GM18858 (cell line): ENCODE results near the gene CT83.

Experiments used
- ATAC-seq: cut with Tn5 transposase; IDR thresholded peaks from one replicate; pipeline ENCODE4 v1.9.1; 2021; ENCODE audit not compliant: unreplicated experiment

Gene CT83

GRCh38 chrX:116462822-116463221 is at the start of gene CT83:
CT83 (minus strand) TSS chrX:116462976; CDS start chrX:116462856, 120 bp downstream.
- no peak for ATAC-seq

GRCh38 chrX:116499780-116500179 is 37.0 kb upstream of the CT83 start:
- no peak for ATAC-seq

GRCh38 chrX:116493271-116493670 is 30.5 kb upstream of the CT83 start:
- ATAC-seq: no peak

GRCh38 chrX:116490104-116490503 is 27.3 kb upstream of the CT83 start:
- no peak for ATAC-seq

- no peak for ATAC-seq
Measured at GRCh38 chrX:116480059-116480458, 17.3 kb upstream of the CT83 start.

- no peak for ATAC-seq
Measured at GRCh38 chrX:116449156-116449555, 13.6 kb downstream of the CT83 start.

- ATAC-seq: no peak
Measured at GRCh38 chrX:116436358-116436816, 26.4 kb downstream of the CT83 start, which contains the start of gene SLC6A14. SLC6A14 (plus strand) TSS chrX:116436606; CDS start chrX:116436710, 104 bp downstream.

- ATAC-seq: no peak
Measured at GRCh38 chrX:116435597-116435996, 27.2 kb downstream of the CT83 start.

GRCh38 chrX:116427978-116428377 is 34.8 kb downstream of the CT83 start:
- no peak for ATAC-seq

GRCh38 chrX:116417968-116418367 is 44.8 kb downstream of the CT83 start:
- ATAC-seq: no peak

GRCh38 chrX:116417214-116417613 is 45.6 kb downstream of the CT83 start:
- no peak for ATAC-seq

- ATAC-seq: no peak
Measured at GRCh38 chrX:116413273-116413672, 49.5 kb downstream of the CT83 start.
